ENCODE data around the gene S100A4. TPM values are rescaled to one million over a fixed set of nuclear protein-coding genes. Genes with fewer than 3 reads are reported as not detected.

S100A4 gene
- total RNA-seq, 2 experiments from 2014 or later = 36.5 to 37.9 TPM

DNA sequence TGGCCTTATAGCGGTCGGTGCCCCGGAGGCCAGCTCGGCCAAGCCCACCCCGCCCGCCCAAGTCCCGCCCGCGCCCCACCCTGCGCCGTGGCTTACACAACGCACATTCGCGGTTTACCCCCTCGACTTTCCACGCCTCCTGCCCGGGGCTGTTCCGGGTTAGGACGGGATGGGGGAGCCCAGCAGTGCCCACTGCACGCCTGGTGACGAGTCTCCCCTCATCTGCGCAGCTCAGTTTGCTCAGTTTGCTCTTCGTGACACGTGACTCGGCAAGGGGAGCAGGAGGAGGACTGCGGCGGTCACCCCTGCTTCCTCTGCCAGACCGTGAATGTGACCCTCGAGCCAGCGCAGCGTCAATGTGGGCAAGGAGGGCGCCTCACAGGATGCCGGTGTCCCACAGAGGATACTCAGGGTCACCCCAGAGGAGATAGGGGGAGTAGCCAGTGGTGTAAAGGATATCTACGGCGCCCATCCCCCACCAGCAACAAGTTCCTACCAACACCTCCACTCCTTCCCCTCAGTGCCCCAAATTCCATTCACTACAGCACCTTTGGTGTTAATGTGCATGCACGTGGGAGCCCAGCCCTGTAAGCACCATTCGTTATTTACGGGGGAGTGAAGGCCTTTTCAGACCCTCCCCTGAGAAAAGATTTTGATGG is 9.5 kb downstream of the S100A4 start:
- H3K27ac Mint-ChIP-seq = peak overlapping the region; percentile 94
- no peaks in the 10 kb centered on the region for H3K27me3 Mint-ChIP-seq (ENCODE audit: low read depth)
- peak; percentile 85 for DNase-seq
- peaks cover 7% of the 10 kb centered on the region for H3K36me3 Mint-ChIP-seq (ENCODE audit: low read depth)
- intact Hi-C loops (cut with micrococcal nuclease) = loop anchor here (1.0 to 10.0 kb wide), 3 partner anchors 98 to 619 kb away; partner anchors contain the start of genes CHTOP, CREB3L4, NUP210L and SLC39A1
- no peaks in the 10 kb centered on the region for H3K9me3 Mint-ChIP-seq
- H3K4me1 Mint-ChIP-seq (ENCODE audit: low read depth) = peaks cover 70% of the 10 kb centered on the region
- peak overlapping the region; percentile 86 for H3K4me3 Mint-ChIP-seq
- CTCF ChIA-PET = interaction anchor here (0.9 to 6.4 kb wide), 6 partner anchors 8 to 35 kb away, joined by 3 to 207 read pairs (median 10); partner anchors contain the start of gene S100A4

DNA sequence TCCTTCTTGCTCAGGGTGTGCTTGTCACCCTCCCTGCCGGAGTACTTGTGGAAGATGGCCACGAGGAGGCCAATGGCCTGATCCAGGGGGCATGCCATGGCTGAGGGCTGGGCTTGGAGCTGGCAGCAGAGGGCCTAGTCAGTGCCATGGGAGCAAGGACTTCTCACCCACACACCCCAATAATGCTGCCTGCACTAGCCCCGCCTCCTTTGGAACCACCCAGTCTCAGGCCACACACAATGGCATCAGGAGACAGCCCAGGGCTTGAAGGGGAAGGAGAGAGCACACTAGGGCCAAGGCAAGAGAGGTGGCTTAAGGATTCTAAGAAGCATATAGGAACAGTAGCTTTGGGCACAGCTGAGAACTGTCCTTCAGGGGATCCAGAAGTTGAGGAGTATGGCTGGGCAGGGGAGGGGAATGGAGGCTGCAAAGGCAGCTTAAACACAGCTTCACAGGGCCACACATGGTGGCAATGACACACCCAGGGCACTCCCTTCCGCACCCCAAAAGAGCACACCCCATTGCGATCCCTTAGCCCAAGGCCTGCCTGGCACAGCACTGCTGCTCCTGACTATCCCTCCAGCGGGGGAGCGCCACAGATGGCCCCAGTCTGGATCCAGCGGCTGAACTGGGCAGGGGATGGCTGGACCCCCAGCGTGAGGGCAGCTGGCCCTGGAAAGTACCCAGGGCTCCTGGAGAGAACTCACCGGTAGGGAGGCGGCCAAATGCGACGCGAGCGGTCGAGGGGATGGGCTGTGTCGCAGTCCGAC is 10.2 kb downstream of the S100A4 start, which contains the start of gene S100A6:
S100A6 (minus strand) TSS at position 750 of the 770 bp plus-strand sequence; CDS start at position 98, 652 bp downstream.
- Mint-ChIP-seq H3K36me3 (ENCODE audit: low read depth) (peaks cover 7% of the 10 kb centered on the region), H3K4me3 (peak within 1 kb of the TSS; percentile 86), H3K27me3 (ENCODE audit: low read depth) (no peaks in the 10 kb centered on the region), H3K9me3 (no peaks in the 10 kb centered on the region), H3K4me1 (ENCODE audit: low read depth) (peaks cover 68% of the 10 kb centered on the region), H3K27ac (peak within 1 kb of the TSS; percentile 94)
- intact Hi-C loops (cut with micrococcal nuclease) = loop anchor here (1.0 to 10.0 kb wide), 3 partner anchors 99 to 619 kb away; partner anchors contain the start of genes CHTOP, CREB3L4, NUP210L and SLC39A1
- DNase-seq = peak; percentile 66
- CTCF ChIA-PET = interaction anchor here (0.8 to 6.4 kb wide), 8 partner anchors 9 to 35 kb away, joined by 3 to 207 read pairs (median 7); partner anchors contain the start of gene S100A4

DNA sequence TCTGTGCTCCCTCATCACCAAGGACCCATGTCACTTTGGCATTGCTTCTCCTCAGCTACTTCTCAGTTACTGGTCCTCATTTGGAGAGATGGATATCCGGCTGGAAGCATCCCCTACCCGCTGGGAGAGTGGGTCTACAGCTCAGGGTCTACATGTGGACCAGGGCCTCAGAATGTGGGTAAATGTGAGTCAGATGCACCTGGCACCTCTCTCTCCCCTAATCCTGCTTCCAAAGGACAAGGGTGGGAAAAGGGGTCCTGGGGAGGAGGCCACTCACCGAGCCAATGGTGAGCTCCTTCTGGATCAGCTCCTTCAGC is 10.7 kb downstream of the S100A4 start:
- Mint-ChIP-seq H3K4me1 (ENCODE audit: low read depth) (peaks cover 64% of the 10 kb centered on the region), H3K27ac (peak overlapping the region; percentile 94), H3K36me3 (ENCODE audit: low read depth) (peaks cover 7% of the 10 kb centered on the region), H3K9me3 (no peaks in the 10 kb centered on the region), H3K27me3 (ENCODE audit: low read depth) (no peaks in the 10 kb centered on the region), H3K4me3 (peak overlapping the region; percentile 86)
- no peak for DNase-seq
- CTCF ChIA-PET = interaction anchor here (0.8 to 6.4 kb wide), 8 partner anchors 9 to 36 kb away, joined by 3 to 207 read pairs (median 7); partner anchors contain the start of gene S100A4
- intact Hi-C loops (cut with micrococcal nuclease) = loop anchor here (10.0 kb wide), 2 partner anchors 430 to 620 kb away; partner anchors contain the start of genes CREB3L4, NUP210L and SLC39A1

DNA sequence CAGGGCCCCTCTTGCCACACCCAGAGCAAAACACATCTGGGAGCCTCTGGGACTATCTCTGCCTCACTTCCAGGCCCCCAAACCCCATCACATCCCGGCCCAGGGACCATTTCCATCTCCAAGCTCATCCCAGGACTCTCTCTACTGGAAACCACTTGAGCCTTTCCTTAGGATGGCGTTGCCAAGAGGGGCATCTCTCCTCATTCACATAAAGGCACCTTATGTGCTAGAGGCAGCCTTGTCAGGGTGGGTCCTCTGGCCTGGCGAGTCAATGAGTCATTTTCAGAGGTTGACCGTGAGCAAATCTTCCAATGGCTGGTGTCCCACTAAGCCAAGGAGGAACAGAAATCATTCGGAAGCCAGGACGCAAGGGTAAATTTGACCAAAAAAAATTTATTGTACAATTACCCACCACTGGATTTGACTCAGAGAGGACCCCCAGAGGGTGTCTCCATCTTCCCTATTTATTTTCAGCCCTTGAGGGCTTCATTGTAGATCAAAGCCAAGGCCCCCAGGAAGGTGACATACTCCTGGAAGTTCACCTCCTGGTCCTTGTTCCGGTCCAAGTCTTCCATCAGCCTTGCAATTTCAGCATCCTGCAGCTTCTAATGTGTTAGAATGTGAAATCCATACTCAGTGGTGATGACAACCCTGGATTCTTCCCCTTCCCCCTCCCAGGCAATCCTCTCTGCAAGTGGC is 11.2 kb downstream of the S100A4 start:
- Mint-ChIP-seq H3K4me1 (ENCODE audit: low read depth) (peaks cover 59% of the 10 kb centered on the region), H3K27ac (peak overlapping the region; percentile 96), H3K9me3 (no peaks in the 10 kb centered on the region), H3K4me3 (peak overlapping the region; percentile 86), H3K36me3 (ENCODE audit: low read depth) (peaks cover 7% of the 10 kb centered on the region), H3K27me3 (ENCODE audit: low read depth) (no peaks in the 10 kb centered on the region)
- DNase-seq = no peak
- intact Hi-C loops (cut with micrococcal nuclease) = loop anchor here (10.0 kb wide), 2 partner anchors 430 to 620 kb away; partner anchors contain the start of genes CREB3L4, NUP210L and SLC39A1
- CTCF ChIA-PET = interaction anchor here (1.1 to 6.4 kb wide), 8 partner anchors 10 to 137 kb away, joined by 3 to 207 read pairs (median 11); partner anchors contain the start of gene S100A4

DNA sequence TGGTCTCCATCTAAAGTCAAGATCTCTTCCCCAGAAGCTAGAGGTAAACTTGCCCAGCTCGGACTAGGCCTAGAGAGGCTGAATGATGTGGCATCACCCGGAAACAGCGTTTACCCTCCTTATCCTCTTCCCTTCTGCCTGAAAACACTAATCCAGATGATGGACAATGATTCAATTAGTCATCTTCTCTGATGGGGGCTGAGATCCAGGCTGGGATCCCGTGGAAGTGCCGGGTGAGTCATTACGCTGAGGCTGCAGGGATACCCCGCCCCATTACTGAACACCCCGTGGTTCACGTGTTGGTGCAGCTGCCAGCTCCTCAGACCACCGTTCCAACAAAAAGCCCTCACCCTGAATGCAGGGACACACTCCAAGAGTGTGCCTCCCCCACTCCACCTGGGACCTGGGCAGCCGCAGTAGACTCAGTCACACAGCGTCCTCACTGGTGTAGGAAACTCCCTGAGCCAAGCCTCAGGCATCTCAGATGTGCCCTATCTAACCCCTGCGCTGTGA is 11.9 kb downstream of the S100A4 start:
- no peak for DNase-seq
- no peaks in the 10 kb centered on the region for H3K27me3 Mint-ChIP-seq (ENCODE audit: low read depth)
- H3K36me3 Mint-ChIP-seq (ENCODE audit: low read depth) = peaks cover 7% of the 10 kb centered on the region
- peaks cover 56% of the 10 kb centered on the region for H3K4me1 Mint-ChIP-seq (ENCODE audit: low read depth)
- peak overlapping the region; percentile 51 for H3K4me3 Mint-ChIP-seq
- intact Hi-C loops (cut with micrococcal nuclease) = loop anchor here (1.0 to 10.0 kb wide), 5 partner anchors 12 to 621 kb away; partner anchors contain the start of genes CREB3L4, NUP210L, S100A4 and SLC39A1
- H3K27ac Mint-ChIP-seq = peak overlapping the region; percentile 96
- no peaks in the 10 kb centered on the region for H3K9me3 Mint-ChIP-seq
- CTCF ChIA-PET = interaction anchor here (0.6 to 6.4 kb wide), 22 partner anchors 8 to 600 kb away, joined by 3 to 207 read pairs (median 8); partner anchors contain the start of genes CHTOP, S100A2, S100A4 and S100A5

GRCh38 chr1:153532769-153533599 is 12.6 kb downstream of the S100A4 start:
- DNase-seq = peak; percentile 90
- intact Hi-C loops (cut with micrococcal nuclease) = loop anchor here (1.0 to 10.0 kb wide), 7 partner anchors 12 to 622 kb away; partner anchors contain the start of genes CREB3L4, NUP210L, S100A4 and SLC39A1
- H3K9me3 Mint-ChIP-seq = no peaks in the 10 kb centered on the region
- H3K27ac Mint-ChIP-seq = peak overlapping the region; percentile 96
- peak overlapping the region; percentile 51 for H3K4me3 Mint-ChIP-seq
- peaks cover 54% of the 10 kb centered on the region for H3K4me1 Mint-ChIP-seq (ENCODE audit: low read depth)
- no peaks in the 10 kb centered on the region for H3K27me3 Mint-ChIP-seq (ENCODE audit: low read depth)
- CTCF ChIA-PET = interaction anchor here (0.6 to 6.4 kb wide), 27 partner anchors 8 to 601 kb away, joined by 3 to 207 read pairs (median 5); partner anchors contain the start of genes CHTOP, S100A2, S100A4 and S100A5
- peaks cover 7% of the 10 kb centered on the region for H3K36me3 Mint-ChIP-seq (ENCODE audit: low read depth)

- Mint-ChIP-seq H3K27ac (peak overlapping the region; percentile 96), H3K9me3 (no peaks in the 10 kb centered on the region), H3K36me3 (ENCODE audit: low read depth) (peaks cover 7% of the 10 kb centered on the region), H3K4me3 (peak overlapping the region; percentile 51), H3K27me3 (ENCODE audit: low read depth) (no peaks in the 10 kb centered on the region), H3K4me1 (ENCODE audit: low read depth) (peaks cover 54% of the 10 kb centered on the region)
- peak; percentile 78 for DNase-seq
- CTCF ChIA-PET = interaction anchor here (0.6 to 6.4 kb wide), 22 partner anchors 9 to 265 kb away, joined by 3 to 207 read pairs (median 5); partner anchors contain the start of genes CHTOP, ILF2, S100A2 and S100A4
- intact Hi-C loops (cut with micrococcal nuclease) = loop anchor here (1.0 to 10.0 kb wide), 4 partner anchors 21 to 623 kb away; partner anchors contain the start of genes CREB3L4, NUP210L and SLC39A1
These were observed 13.4 kb downstream of the S100A4 start for GRCh38 chr1:153532181-153532580.

DNA sequence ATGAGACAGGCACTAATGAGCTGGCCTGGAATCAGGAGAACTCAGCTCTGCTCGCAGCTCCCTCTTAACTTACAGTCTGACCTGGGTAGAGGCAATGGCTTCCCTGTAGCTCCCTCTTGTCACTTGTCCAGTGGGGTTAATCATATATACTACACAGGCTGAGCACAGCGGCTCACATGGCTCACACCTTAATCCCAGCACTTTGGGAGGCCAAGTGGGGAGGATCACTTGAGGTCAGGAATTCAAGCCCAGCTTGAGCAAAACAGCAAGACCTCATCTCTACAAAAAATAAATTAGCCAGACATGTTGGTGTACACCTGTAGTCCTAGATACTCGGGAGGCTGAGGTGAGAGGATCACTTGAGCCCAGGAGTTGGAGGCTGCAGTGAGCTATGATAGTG is 14.0 kb downstream of the S100A4 start:
- Mint-ChIP-seq H3K36me3 (ENCODE audit: low read depth) (peaks cover 7% of the 10 kb centered on the region), H3K27ac (peak overlapping the region; percentile 96), H3K4me3 (no peak overlapping the region), H3K9me3 (no peaks in the 10 kb centered on the region), H3K4me1 (ENCODE audit: low read depth) (peaks cover 51% of the 10 kb centered on the region), H3K27me3 (ENCODE audit: low read depth) (no peaks in the 10 kb centered on the region)
- CTCF ChIA-PET = interaction anchor here (0.8 to 6.4 kb wide), 15 partner anchors 9 to 265 kb away, joined by 3 to 207 read pairs (median 9); partner anchors contain the start of genes CHTOP, ILF2, S100A2 and S100A4
- DNase-seq = no peak
- intact Hi-C loops (cut with micrococcal nuclease) = loop anchor here (1.0 to 10.0 kb wide), 4 partner anchors 20 to 623 kb away; partner anchors contain the start of genes CREB3L4, NUP210L and SLC39A1

DNA sequence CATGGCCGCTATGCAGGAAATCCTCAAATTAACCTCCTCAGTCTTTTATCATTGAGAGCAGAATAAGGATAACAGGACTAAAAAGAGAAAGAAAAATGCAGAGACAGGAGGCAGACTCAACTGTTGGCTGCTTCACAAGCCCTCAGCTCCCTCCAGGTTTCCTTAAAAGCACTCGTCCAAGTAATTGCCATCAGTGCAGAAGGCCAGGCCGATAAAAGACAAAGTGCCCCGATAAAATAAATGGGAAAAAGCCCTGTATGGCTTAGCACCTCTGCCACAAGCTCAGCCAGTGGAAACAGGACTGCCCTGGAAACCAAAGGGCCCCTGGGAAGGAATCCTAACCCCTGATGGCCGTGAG is 17.9 kb downstream of the S100A4 start:
- peaks cover 20% of the 10 kb centered on the region for H3K4me1 Mint-ChIP-seq (ENCODE audit: low read depth)
- CTCF ChIA-PET = interaction anchor here (0.9 to 1.5 kb wide), 3 partner anchors 16 to 41 kb away, joined by 3 to 5 read pairs (median 4); no protein-coding TSS in a partner anchor
- no peak for DNase-seq
- H3K27me3 Mint-ChIP-seq (ENCODE audit: low read depth) = no peaks in the 10 kb centered on the region
- H3K27ac Mint-ChIP-seq = no peak overlapping the region
- no peaks in the 10 kb centered on the region for H3K9me3 Mint-ChIP-seq
- intact Hi-C loops (cut with micrococcal nuclease) = no loop called here
- no peak overlapping the region for H3K4me3 Mint-ChIP-seq
- no peaks in the 10 kb centered on the region for H3K36me3 Mint-ChIP-seq (ENCODE audit: low read depth)

DNA sequence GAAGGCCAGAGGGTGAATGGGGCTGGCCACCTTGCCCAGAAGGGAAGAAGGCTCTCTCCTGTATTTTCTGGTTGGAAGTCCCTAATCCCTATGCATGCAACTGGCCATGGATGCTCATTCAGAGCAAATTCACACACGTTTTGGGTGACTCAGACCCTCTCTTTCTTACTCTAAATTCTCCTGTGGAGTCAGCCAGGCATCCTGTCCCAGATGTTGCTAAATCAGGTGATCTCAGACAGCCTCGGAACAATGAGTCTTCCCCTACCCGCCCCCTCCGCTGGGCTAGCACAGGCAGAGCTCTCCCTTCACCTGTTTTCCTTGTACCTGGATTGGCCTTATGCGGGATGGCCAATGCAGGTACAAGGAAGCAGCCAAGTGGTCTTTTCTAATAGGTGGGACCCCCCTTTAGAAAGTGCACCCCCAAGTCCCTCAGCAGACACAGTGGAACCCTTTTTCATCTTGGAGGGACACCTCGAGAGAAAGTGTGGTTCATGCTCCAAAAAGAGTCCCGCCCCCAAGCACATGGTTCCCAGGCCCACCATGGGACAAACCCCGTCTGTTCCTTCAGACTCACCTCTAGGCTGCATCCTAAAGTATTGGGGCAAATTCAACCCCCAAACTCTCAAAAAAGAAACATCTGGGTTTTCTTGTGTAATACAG is 18.5 kb downstream of the S100A4 start:
- Mint-ChIP-seq H3K36me3 (ENCODE audit: low read depth) (no peaks in the 10 kb centered on the region), H3K27me3 (ENCODE audit: low read depth) (no peaks in the 10 kb centered on the region), H3K27ac (no peak overlapping the region), H3K4me1 (ENCODE audit: low read depth) (peaks cover 18% of the 10 kb centered on the region), H3K9me3 (no peaks in the 10 kb centered on the region), H3K4me3 (no peak overlapping the region)
- DNase-seq = no peak
- intact Hi-C loops (cut with micrococcal nuclease) = no loop called here
- CTCF ChIA-PET = interaction anchor here (0.9 to 1.0 kb wide), 2 partner anchors 16 to 41 kb away, joined by 4 to 5 read pairs; no protein-coding TSS in a partner anchor
